Activated gamma-delta T cell (primary cell): Measurements from ENCODE around the gene SMYD3.

ENCODE experiments used
- DNase-seq: peaks from one replicate; lab custom pipeline; 2025; lab: John Stamatoyannopoulos, UW

Gene SMYD3

GRCh38 chr1:246515390-246516005 is 8.4 kb upstream of the SMYD3 start:
- DNase-seq: no peak

GRCh38 chr1:246513619-246514343 is 6.7 kb upstream of the SMYD3 start:
- DNase-seq: no peak

GRCh38 chr1:246513041-246513440 is 6.0 kb upstream of the SMYD3 start:
- DNase-seq: no peak

GRCh38 chr1:246512635-246513034 is 5.6 kb upstream of the SMYD3 start:
- DNase-seq: no peak

GRCh38 chr1:246512230-246512629 is 5.2 kb upstream of the SMYD3 start:
- DNase-seq: no peak

- DNase-seq: no peak
Measured at GRCh38 chr1:246511203-246511602, 4.1 kb upstream of the SMYD3 start.

GRCh38 chr1:246510147-246511030 is 3.3 kb upstream of the SMYD3 start:
- no peak for DNase-seq

GRCh38 chr1:246508897-246509688 is 2.0 kb upstream of the SMYD3 start:
- DNase-seq: no peak

- no peak for DNase-seq
Measured at GRCh38 chr1:246506367-246506673, 759 bp downstream of the SMYD3 start.

- DNase-seq: no peak
Measured at GRCh38 chr1:246503341-246503740, 3.7 kb downstream of the SMYD3 start.

GRCh38 chr1:246497331-246497915 is 9.7 kb downstream of the SMYD3 start:
- no peak for DNase-seq

- DNase-seq: no peak
Measured at GRCh38 chr1:246492611-246493245, 14.4 kb downstream of the SMYD3 start.

GRCh38 chr1:246491551-246492053 is 15.5 kb downstream of the SMYD3 start:
- DNase-seq: no peak

- DNase-seq: no peak
Measured at GRCh38 chr1:246488674-246489073, 18.4 kb downstream of the SMYD3 start.

- no peak for DNase-seq
Measured at GRCh38 chr1:246483569-246483933, 23.5 kb downstream of the SMYD3 start.

- no peak for DNase-seq
Measured at GRCh38 chr1:246482805-246483568, 24.1 kb downstream of the SMYD3 start.

- no peak for DNase-seq
Measured at GRCh38 chr1:246479061-246479460, 28.0 kb downstream of the SMYD3 start.

GRCh38 chr1:246477634-246478033 is 29.4 kb downstream of the SMYD3 start:
- no peak for DNase-seq

GRCh38 chr1:246476771-246477170 is 30.3 kb downstream of the SMYD3 start:
- DNase-seq: no peak

GRCh38 chr1:246471688-246472087 is 35.4 kb downstream of the SMYD3 start:
- no peak for DNase-seq
